GM19239 (cell line): ENCODE measurements around the gene CALML3.

ENCODE experiments used
- DNase-seq: peaks from one replicate; pipeline ENCODE4 v3.0.0; 2011; ENCODE audit warnings: low spot score; ENCODE audit not compliant: insufficient read length
- FAIRE-seq: peaks from 2 replicates; lab custom pipeline; 2011; peaks lifted over from hg19 to GRCh38; lab: Jason Lieb, UNC

CALML3 gene

GRCh38 chr10:5536486-5537081 is 11.8 kb downstream of the CALML3 start:
- FAIRE-seq: no peak
- no peak for DNase-seq

- FAIRE-seq (no peak), DNase-seq (no peak)
Observed at GRCh38 chr10:5537684-5538083, 12.9 kb downstream of the CALML3 start.

GRCh38 chr10:5538446-5538845 is 13.7 kb downstream of the CALML3 start:
- DNase-seq (no peak), FAIRE-seq (no peak)

- DNase-seq (no peak), FAIRE-seq (no peak)
Observed at GRCh38 chr10:5538892-5539651, 14.3 kb downstream of the CALML3 start.

GRCh38 chr10:5540080-5540479 is 15.3 kb downstream of the CALML3 start:
- FAIRE-seq: no peak
- no peak for DNase-seq

GRCh38 chr10:5540891-5541290 is 16.1 kb downstream of the CALML3 start:
- no peak for FAIRE-seq
- no peak for DNase-seq

- DNase-seq (no peak), FAIRE-seq (no peak)
Observed at GRCh38 chr10:5542100-5542499, 17.3 kb downstream of the CALML3 start.

- DNase-seq: no peak
- no peak for FAIRE-seq
Observed at GRCh38 chr10:5543623-5544022, 18.9 kb downstream of the CALML3 start.

GRCh38 chr10:5544216-5544805 is 19.6 kb downstream of the CALML3 start:
- no peak for DNase-seq
- FAIRE-seq: no peak

GRCh38 chr10:5545011-5545410 is 20.2 kb downstream of the CALML3 start:
- FAIRE-seq (no peak), DNase-seq (no peak)

- FAIRE-seq: no peak
- no peak for DNase-seq
Observed at GRCh38 chr10:5545426-5545777, 20.6 kb downstream of the CALML3 start.

- no peak for FAIRE-seq
- DNase-seq: no peak
Observed at GRCh38 chr10:5545778-5546710, 21.3 kb downstream of the CALML3 start.

GRCh38 chr10:5546891-5547680 is 22.3 kb downstream of the CALML3 start:
- FAIRE-seq (no peak), DNase-seq (no peak)

- DNase-seq: no peak
- no peak for FAIRE-seq
Observed at GRCh38 chr10:5547681-5547930, 22.8 kb downstream of the CALML3 start.

GRCh38 chr10:5547931-5548660 is 23.3 kb downstream of the CALML3 start:
- DNase-seq (no peak), FAIRE-seq (no peak)

- FAIRE-seq (no peak), DNase-seq (no peak)
Observed at GRCh38 chr10:5549462-5550249, 24.9 kb downstream of the CALML3 start.

GRCh38 chr10:5550250-5550545 is 25.4 kb downstream of the CALML3 start:
- FAIRE-seq: no peak
- DNase-seq: no peak

- no peak for DNase-seq
- FAIRE-seq: no peak
Observed at GRCh38 chr10:5550621-5551530, 26.1 kb downstream of the CALML3 start.
